Uterus (tissue), 4 donors: Measurements from ENCODE around the gene INTS1. TPM values are rescaled to one million over a fixed set of nuclear protein-coding genes. Genes with fewer than 3 reads are reported as not detected.
"Not testable (repeated sequence)": the region's sequence is repeated elsewhere in the genome, so short reads cannot be mapped to it uniquely, and the experiment has no call there.

Experiments
- DNase-seq, 2 donors: peaks; one replicate each; pipeline ENCODE4 v3.0.0-alpha.2; 2019 to 2020
- H3K27ac ChIP-seq, 2 donors: fragments of 200-600 bp; sonication (generic); 1 replicate in 1 of 2; 2 replicates in 1 of 2; pipeline ENCODE4 v1.5.1; 2016 to 2018
- H3K27me3 ChIP-seq, 2 donors: fragments of 200-600 bp; sonication (generic); one replicate each; pipeline ENCODE4 v1.5.1; 2018 to 2019; ENCODE audit warnings: control low read depth in 1 of 2
- H3K36me3 ChIP-seq, 2 donors: fragments of 200-600 bp; sonication (generic); one replicate each; pipeline ENCODE4 v1.5.1; 2019; ENCODE audit warnings: control low read depth in 1 of 2
- H3K4me1 ChIP-seq, 2 donors: fragments of 200-600 bp; sonication (generic); one replicate each; pipeline ENCODE4 v1.5.1; 2018 to 2019; ENCODE audit warnings: control low read depth in 1 of 2
- H3K4me3 ChIP-seq, 2 donors: fragments of 200-600 bp; sonication (generic); 1 replicate in 1 of 2; 2 replicates in 1 of 2; pipeline ENCODE4 v1.5.1; 2018 to 2019; ENCODE audit warnings: mild to moderate bottlenecking in 1 of 2
- H3K9me3 ChIP-seq, 2 donors: fragments of 200-600 bp; sonication (generic); one replicate each; pipeline ENCODE4 v1.5.1; 2019; ENCODE audit warnings: control low read depth in 1 of 2
- POLR2A ChIP-seq, 2 donors: fragments of 450-650 bp; IDR thresholded peaks; one replicate each; pipeline ENCODE4 v1.6.1; 2016; ENCODE audit warnings: antibody characterized with exemption in 2 of 2, mild to moderate bottlenecking in 1 of 2, moderate library complexity in 1 of 2
- intact Hi-C: fragments of 100-400 bp; cut with DNase I; formaldehyde crosslinking; loops from one replicate; pipeline ENCODE4 v1.15.1; 2023; ENCODE audit warnings: low total_unique reads
- total RNA-seq, 4 donors: library from RNA; depleted of rRNA in 3 of 4; stranded (reverse); fragments of >200 nt in 3 of 4; gene quantifications; one replicate each; pipeline versions ENCODE4 v1.1.0 to v1.2.4, GENCODE V29; 2014 to 2023
- TF ChIP-seq, protein P1 (sequence below), 4 experiments: fragments of 200-600 bp in 2 of 4; fragments of 450-650 bp in 2 of 4; sonication (generic) in 2 of 4; IDR thresholded peaks; one replicate each; pipeline ENCODE4 v1.5.1; 2016 to 2019; ENCODE audit warnings: antibody characterized with exemption in 4 of 4, mild to moderate bottlenecking in 2 of 4, moderate library complexity in 1 of 4
- donor health status: DM: yes; HTN: yes; CAD: no.

The INTS1 gene
- total RNA-seq, 4 donors from 2014 or later, result 8.2 to 68.9 (median 30.3) TPM

DNA sequence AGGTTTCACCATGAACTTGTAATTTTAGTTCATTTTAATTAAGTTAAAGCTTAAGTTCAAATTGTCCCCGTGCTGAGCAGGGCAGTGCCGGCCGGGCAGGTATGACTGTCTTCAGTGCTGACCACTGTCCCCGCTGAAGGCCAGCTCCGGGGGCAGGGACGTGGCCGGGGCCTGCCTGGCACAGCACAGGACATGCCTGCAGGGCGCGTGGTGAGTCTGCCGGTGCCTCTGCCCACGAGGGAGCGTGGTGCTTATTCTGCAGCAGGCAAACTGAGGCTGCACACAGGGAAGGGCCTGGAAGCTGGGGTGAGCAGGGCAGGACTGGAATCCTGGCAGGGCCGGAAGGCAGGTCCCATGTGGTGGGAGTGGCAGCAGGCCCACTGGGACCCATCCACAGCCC is 54.7 kb downstream of the INTS1 start:
- TF ChIP-seq POLR2A (IDR thresholded peaks at IDR 0.05), result no peak
- TF ChIP-seq, protein P1, sequence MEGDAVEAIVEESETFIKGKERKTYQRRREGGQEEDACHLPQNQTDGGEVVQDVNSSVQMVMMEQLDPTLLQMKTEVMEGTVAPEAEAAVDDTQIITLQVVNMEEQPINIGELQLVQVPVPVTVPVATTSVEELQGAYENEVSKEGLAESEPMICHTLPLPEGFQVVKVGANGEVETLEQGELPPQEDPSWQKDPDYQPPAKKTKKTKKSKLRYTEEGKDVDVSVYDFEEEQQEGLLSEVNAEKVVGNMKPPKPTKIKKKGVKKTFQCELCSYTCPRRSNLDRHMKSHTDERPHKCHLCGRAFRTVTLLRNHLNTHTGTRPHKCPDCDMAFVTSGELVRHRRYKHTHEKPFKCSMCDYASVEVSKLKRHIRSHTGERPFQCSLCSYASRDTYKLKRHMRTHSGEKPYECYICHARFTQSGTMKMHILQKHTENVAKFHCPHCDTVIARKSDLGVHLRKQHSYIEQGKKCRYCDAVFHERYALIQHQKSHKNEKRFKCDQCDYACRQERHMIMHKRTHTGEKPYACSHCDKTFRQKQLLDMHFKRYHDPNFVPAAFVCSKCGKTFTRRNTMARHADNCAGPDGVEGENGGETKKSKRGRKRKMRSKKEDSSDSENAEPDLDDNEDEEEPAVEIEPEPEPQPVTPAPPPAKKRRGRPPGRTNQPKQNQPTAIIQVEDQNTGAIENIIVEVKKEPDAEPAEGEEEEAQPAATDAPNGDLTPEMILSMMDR (IDR thresholded peaks at IDR 0.05), result no peak
- intact Hi-C loops, result no loop called here
- H3K27me3 ChIP-seq, result no peaks in the 10 kb centered on the region
- no peaks in the 10 kb centered on the region for H3K4me1 ChIP-seq
- no peak overlapping the region for H3K27ac ChIP-seq
- H3K4me3 ChIP-seq, result no peak overlapping the region
- no peaks in the 10 kb centered on the region for H3K9me3 ChIP-seq
- H3K36me3 ChIP-seq, result no peaks in the 10 kb centered on the region
- DNase-seq, result no peak

DNA sequence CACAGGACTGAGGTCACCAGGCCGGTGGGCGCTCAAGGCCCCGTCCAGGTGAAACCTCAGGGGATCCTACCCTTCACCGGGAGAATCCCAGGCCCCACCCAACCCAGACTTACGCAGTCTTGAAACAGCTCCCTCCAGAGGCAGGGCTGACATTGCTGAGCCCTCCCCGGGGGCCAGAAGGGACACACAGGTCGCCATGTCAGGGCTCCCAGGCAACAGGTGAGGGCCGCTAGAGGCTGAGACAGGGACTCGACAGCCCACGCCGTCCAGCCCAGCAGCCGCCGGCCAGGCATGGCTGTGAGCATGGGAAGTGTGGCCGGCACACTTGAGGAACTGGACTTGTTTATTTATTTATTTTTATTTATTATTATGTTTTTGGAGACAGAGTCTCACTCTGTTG is 55.2 kb downstream of the INTS1 start:
- no peaks in the 10 kb centered on the region for H3K27me3 ChIP-seq
- no peak overlapping the region for H3K27ac ChIP-seq
- no peak for DNase-seq
- no peaks in the 10 kb centered on the region for H3K36me3 ChIP-seq
- no peak for TF ChIP-seq POLR2A (IDR thresholded peaks at IDR 0.05)
- TF ChIP-seq, protein P1 (IDR thresholded peaks at IDR 0.05), result no peak
- H3K4me1 ChIP-seq, result no peaks in the 10 kb centered on the region
- no peak overlapping the region for H3K4me3 ChIP-seq
- no peaks in the 10 kb centered on the region for H3K9me3 ChIP-seq
- intact Hi-C loops, result no loop called here

DNA sequence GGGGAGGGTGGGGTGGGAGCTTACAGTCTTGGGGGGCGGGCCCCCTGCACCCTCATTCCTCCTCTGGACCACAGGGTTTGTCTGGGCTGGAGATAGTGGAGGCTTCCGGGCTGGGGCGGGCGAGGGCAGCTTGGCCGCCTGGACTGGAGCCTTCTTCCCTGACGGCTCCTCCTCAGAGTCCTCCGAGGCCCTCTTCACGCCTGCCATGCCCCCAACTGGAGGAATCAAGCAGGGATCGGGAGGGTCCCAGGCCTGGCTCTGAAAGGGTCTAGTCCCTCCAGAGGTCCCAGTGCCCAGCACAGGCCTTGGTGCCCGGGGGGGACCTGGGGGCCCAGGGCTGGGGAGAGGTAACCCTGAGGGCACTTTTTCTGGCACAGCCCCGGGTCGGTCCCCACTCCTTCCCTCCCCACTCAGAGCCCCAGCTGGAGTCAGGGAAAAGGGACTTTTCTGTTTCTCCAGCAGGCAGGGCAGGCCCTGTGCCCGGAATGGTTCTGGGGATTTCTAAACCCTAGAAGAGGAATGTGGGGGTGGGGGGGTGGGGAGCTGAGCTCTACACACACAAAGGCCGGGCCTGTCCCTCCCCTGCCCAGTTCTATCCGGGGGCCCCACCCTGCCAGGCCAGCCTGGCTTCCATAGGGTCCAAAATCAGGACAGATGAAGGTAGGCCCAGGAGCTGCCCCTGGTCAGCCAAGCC is 56.5 kb downstream of the INTS1 start:
- Histone ChIP-seq H3K4me1 (no peaks in the 10 kb centered on the region), H3K27me3 (no peaks in the 10 kb centered on the region), H3K27ac (peak overlapping the region in 1 of 2 donors; percentile 37), H3K36me3 (no peaks in the 10 kb centered on the region), H3K4me3 (no peak overlapping the region), H3K9me3 (no peaks in the 10 kb centered on the region)
- no peak for DNase-seq
- TF ChIP-seq, protein P1 (IDR thresholded peaks at IDR 0.05), result no peak
- no peak for TF ChIP-seq POLR2A (IDR thresholded peaks at IDR 0.05)
- intact Hi-C loops, result no loop called here

- Histone ChIP-seq H3K36me3 (no peaks in the 10 kb centered on the region), H3K27me3 (no peaks in the 10 kb centered on the region), H3K4me1 (no peaks in the 10 kb centered on the region), H3K27ac (peak overlapping the region in 1 of 2 donors; percentile 37), H3K4me3 (no peak overlapping the region), H3K9me3 (no peaks in the 10 kb centered on the region)
- DNase-seq, result no peak
- TF ChIP-seq POLR2A (IDR thresholded peaks at IDR 0.05), result no peak
- TF ChIP-seq, protein P1 (IDR thresholded peaks at IDR 0.05), result no peak
- intact Hi-C loops, result no loop called here
Measured at GRCh38 chr7:1447112-1447511, 57.1 kb downstream of the INTS1 start.

GRCh38 chr7:1446620-1447032 is 57.6 kb downstream of the INTS1 start:
- intact Hi-C loops, result no loop called here
- no peak for TF ChIP-seq POLR2A (IDR thresholded peaks at IDR 0.05)
- TF ChIP-seq, protein P1 (IDR thresholded peaks at IDR 0.05), result no peak
- Histone ChIP-seq H3K9me3 (no peaks in the 10 kb centered on the region), H3K27ac (no peak overlapping the region), H3K36me3 (no peaks in the 10 kb centered on the region), H3K4me3 (no peak overlapping the region), H3K4me1 (no peaks in the 10 kb centered on the region), H3K27me3 (no peaks in the 10 kb centered on the region)
- DNase-seq, result no peak

DNA sequence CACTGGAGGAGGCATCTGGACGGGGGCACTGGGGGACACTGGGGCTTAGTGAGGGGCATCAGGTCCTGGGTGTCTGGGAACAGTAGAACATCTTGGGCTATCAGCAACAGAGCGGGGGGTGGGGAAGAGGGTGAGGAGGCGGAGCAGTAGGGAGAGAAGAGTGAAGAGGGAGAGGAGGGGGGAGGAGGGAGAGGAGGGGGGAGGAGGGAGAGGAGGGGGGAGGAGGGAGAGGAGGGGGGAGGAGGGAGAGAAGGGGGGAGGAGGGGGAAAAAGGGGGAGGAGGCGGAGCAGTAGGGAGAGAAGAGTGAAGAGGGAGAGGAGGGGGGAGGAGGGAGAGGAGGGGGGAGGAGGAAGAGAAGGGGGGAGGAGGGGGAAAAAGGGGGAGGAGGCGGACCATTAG is 58.2 kb downstream of the INTS1 start:
- H3K27ac ChIP-seq, H3K4me3 ChIP-seq, H3K36me3 ChIP-seq, H3K27me3 ChIP-seq, intact Hi-C loops, H3K9me3 ChIP-seq, H3K4me1 ChIP-seq, DNase-seq: not testable (repeated sequence)
